Thyroid gland (tissue), 4 donors: ENCODE measurements around the gene KAT6B. TPM values are rescaled to one million over a fixed set of nuclear protein-coding genes. Genes with fewer than 3 reads are reported as not detected.

Experiments used
- DNase-seq, 2 donors: peaks; one replicate each; pipeline ENCODE4 v3.0.0-alpha.2; 2019
- H3K27ac ChIP-seq, 3 donors: fragments of 200-600 bp; sonication (generic); 1 replicate in 2 of 3; 2 replicates in 1 of 3; pipeline ENCODE4 v1.5.1; 2016 to 2019; ENCODE audit warnings: mild to moderate bottlenecking in 1 of 3, moderate library complexity in 1 of 3
- H3K27me3 ChIP-seq: fragments of 200-600 bp; sonication (generic); one replicate; pipeline ENCODE4 v1.5.1; 2019
- H3K36me3 ChIP-seq, 2 donors: fragments of 200-600 bp; sonication (generic); one replicate each; pipeline ENCODE4 v1.5.1; 2016 to 2019
- H3K4me1 ChIP-seq, 2 donors: fragments of 200-600 bp; sonication (generic); one replicate each; pipeline ENCODE4 v1.5.1; 2017 to 2019
- H3K4me3 ChIP-seq, 3 donors: fragments of 200-600 bp; sonication (generic); replicated peaks in 1 of 3; 1 replicate in 2 of 3; 2 replicates in 1 of 3; pipeline ENCODE4 v1.5.1; 2016; ENCODE audit warnings: mild to moderate bottlenecking in 1 of 3
- H3K9me3 ChIP-seq: fragments of 200-600 bp; sonication (generic); one replicate; pipeline ENCODE4 v1.5.1; 2017
- CTCF ChIP-seq, 6 experiments: fragments of 200-600 bp in 3 of 6; fragments of 450-650 bp in 3 of 6; sonication (generic) in 3 of 6; IDR thresholded peaks; one replicate each; pipeline ENCODE4 v1.5.1; 2016 to 2019; ENCODE audit warnings: antibody characterized with exemption in 6 of 6, mild to moderate bottlenecking in 2 of 6, inconsistent platforms in 1 of 6, moderate library complexity in 1 of 6
- POLR2A ChIP-seq, 2 donors: fragments of 450-650 bp; IDR thresholded peaks; one replicate each; pipeline ENCODE4 v1.6.1; 2017; ENCODE audit warnings: antibody characterized with exemption in 2 of 2, mild to moderate bottlenecking in 2 of 2, moderate library complexity in 1 of 2
- WGBS, 2 donors: methylation state at CpG; one replicate each; pipeline ENCODE4 v1.1.5; 2017; 5-methylcytosine and 5-hydroxymethylcytosine counted together
- intact Hi-C: fragments of 100-400 bp; cut with DNase I; formaldehyde crosslinking; loops from one replicate; pipeline ENCODE4 v1.15.1; 2023
- total RNA-seq, 4 donors: library from RNA; depleted of rRNA; stranded (reverse); fragments of >200 nt; gene quantifications; one replicate each; pipeline ENCODE4 v1.2.3, GENCODE V29; 2016

Gene KAT6B
- total RNA-seq, 4 donors from 2014 or later: 56.5 to 115 (median 76.3) TPM

- 98 to 99% methylated on average over 2 of the region's 2 CpGs for WGBS, 2 donors
These were observed 134.3 kb downstream of the KAT6B start for GRCh38 chr10:74960670-74961069.

GRCh38 chr10:74962517-74962916 lies 136.1 kb downstream of the KAT6B start:
- no peaks in the 10 kb centered on the region for H3K4me1 ChIP-seq
- intact Hi-C loops: no loop called here
- DNase-seq: no peak
- 87 to 94% methylated on average over 4 of the region's 4 CpGs for WGBS, 2 donors
- H3K9me3 ChIP-seq: no peaks in the 10 kb centered on the region
- no peak for TF ChIP-seq CTCF (IDR thresholded peaks at IDR 0.05)
- TF ChIP-seq POLR2A (IDR thresholded peaks at IDR 0.05): no peak
- H3K27me3 ChIP-seq: no peaks in the 10 kb centered on the region
- H3K4me3 ChIP-seq: no peak overlapping the region
- H3K36me3 ChIP-seq: no peaks in the 10 kb centered on the region
- H3K27ac ChIP-seq: no peak overlapping the region

More at GRCh38 chr10:74960670-74961069, 134.3 kb downstream of the KAT6B start:
- intact Hi-C loops: no loop called here
- TF ChIP-seq CTCF (IDR thresholded peaks at IDR 0.05) (no peak), POLR2A (IDR thresholded peaks at IDR 0.05) (no peak)
- Histone ChIP-seq H3K27ac (no peak overlapping the region), H3K4me3 (no peak overlapping the region), H3K27me3 (no peaks in the 10 kb centered on the region), H3K36me3 (no peaks in the 10 kb centered on the region), H3K9me3 (no peaks in the 10 kb centered on the region), H3K4me1 (no peaks in the 10 kb centered on the region)
- no peak for DNase-seq

- intact Hi-C loops: no loop called here
- TF ChIP-seq POLR2A (IDR thresholded peaks at IDR 0.05) (no peak), CTCF (IDR thresholded peaks at IDR 0.05) (no peak)
- Histone ChIP-seq H3K9me3 (no peaks in the 10 kb centered on the region), H3K36me3 (no peaks in the 10 kb centered on the region), H3K4me3 (no peak overlapping the region), H3K27me3 (no peaks in the 10 kb centered on the region), H3K27ac (no peak overlapping the region), H3K4me1 (peaks cover 0 to 5% of the 10 kb centered on the region in 2 donors)
- DNase-seq: no peak
- 95 to 97% methylated on average over 3 of the region's 3 CpGs for WGBS, 2 donors
These were observed 137.1 kb downstream of the KAT6B start for GRCh38 chr10:74963549-74963948.

GRCh38 chr10:74967911-74968666 lies 141.7 kb downstream of the KAT6B start:
- no peak for TF ChIP-seq POLR2A (IDR thresholded peaks at IDR 0.05)
- no peak for TF ChIP-seq CTCF (IDR thresholded peaks at IDR 0.05)
- intact Hi-C loops: no loop called here
- no peaks in the 10 kb centered on the region for H3K9me3 ChIP-seq
- no peak overlapping the region for H3K4me3 ChIP-seq
- WGBS, 2 donors: 64 to 66% methylated on average over 5 of the region's 5 CpGs
- DNase-seq: no peak
- peaks cover 6 to 10% of the 10 kb centered on the region in 2 donors for H3K4me1 ChIP-seq
- H3K27ac ChIP-seq: no peak overlapping the region
- H3K36me3 ChIP-seq: no peaks in the 10 kb centered on the region
- no peaks in the 10 kb centered on the region for H3K27me3 ChIP-seq

- Histone ChIP-seq H3K36me3 (no peaks in the 10 kb centered on the region), H3K4me3 (no peak overlapping the region), H3K9me3 (no peaks in the 10 kb centered on the region), H3K4me1 (peaks cover 9 to 15% of the 10 kb centered on the region in 2 donors), H3K27me3 (no peaks in the 10 kb centered on the region), H3K27ac (no peak overlapping the region)
- intact Hi-C loops: no loop called here
- no peak for DNase-seq
- WGBS, 2 donors: 71 to 74% methylated on average over 4 of the region's 4 CpGs
- TF ChIP-seq POLR2A (IDR thresholded peaks at IDR 0.05): no peak
- TF ChIP-seq CTCF (IDR thresholded peaks at IDR 0.05): no peak
These were observed 142.3 kb downstream of the KAT6B start for GRCh38 chr10:74968667-74969061.
